ENCODE measurements around the gene ARRDC3.

ARRDC3 gene

DNA sequence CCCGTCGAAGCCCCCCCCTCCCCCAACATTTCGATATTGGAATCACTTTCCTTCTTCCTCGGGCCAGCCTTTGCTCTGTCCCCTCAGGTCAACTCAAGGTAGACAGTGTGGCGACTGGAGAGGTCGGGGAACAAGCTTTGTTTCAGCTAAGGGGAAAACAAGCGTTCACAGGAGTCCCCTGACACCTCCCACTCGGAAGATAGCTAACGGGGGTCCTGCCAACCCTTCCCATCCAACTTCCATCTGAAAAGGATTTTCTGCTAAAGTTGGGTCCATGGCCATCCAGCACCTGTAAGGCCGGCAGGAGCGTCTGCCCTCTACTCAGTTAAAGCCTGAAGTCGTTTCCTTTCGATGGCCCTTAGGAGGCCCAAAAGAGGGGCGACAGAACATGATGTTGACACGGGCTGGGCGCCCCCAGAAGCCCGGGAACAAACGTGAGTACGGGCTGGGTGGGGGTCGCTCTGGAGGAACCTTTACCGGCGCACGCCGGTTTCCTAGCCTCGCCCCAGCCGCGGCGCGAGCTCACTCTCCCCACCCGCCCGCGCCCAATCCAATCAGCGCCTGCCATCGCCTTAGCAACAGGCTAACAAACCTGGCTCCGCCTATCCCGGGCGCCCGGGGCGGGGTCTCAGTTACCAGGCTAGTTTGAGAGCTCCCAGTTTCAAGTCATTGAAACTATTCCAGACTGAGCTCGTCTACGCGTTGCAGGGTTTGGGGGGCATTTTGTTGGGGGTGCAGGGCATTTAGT, 2.5 kb downstream of the ARRDC3 start:
- peaks cover 10% of the 10 kb centered on the region for H3K4me1 ChIP-seq
- in situ Hi-C loops (cut with MboI; ENCODE audit: low sequenced_read_pairs), result loop anchor here (10.0 kb wide), 2 partner anchors 276 to 516 kb away; no protein-coding TSS in a partner anchor

DNA sequence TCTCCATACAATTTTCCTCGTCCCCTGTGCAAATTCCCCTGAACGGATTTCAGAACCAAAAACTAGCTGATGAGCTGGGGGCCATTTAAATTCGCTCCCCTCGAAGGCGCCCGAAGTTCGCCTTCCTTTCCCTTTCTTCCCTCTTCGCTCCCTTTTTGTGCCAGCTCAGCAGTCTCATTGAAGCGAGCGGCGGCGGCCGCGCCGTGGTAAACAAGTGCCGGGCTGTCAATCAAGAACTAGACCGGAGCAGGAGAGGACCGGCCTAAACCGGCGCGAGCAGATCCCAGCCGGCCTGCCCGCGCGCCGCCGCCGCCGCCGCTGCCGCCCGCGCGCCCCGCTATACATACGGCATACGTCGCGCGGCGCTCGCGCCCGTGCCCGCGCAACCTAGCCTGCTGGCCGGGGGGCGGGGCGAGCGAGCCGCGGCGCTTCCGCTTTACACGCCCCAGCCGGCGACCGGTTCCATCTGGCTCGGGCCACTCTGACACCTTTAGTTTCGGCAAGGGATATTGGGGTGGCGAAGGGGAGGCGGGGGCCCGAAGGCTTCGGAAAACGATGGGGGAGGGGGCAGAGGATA, 3.1 kb downstream of the ARRDC3 start:
- Histone ChIP-seq H3K27me3 (ENCODE audit: low read depth) (no peaks in the 10 kb centered on the region), H3K9me3 (no peaks in the 10 kb centered on the region)
- in situ Hi-C loops (cut with MboI; ENCODE audit: low sequenced_read_pairs), result loop anchor here (10.0 kb wide), 2 partner anchors 275 to 515 kb away; no protein-coding TSS in a partner anchor

More for the DNA sequence above, 2.5 kb downstream of the ARRDC3 start:
- no peaks in the 10 kb centered on the region for H3K9me3 ChIP-seq
- no peaks in the 10 kb centered on the region for H3K27me3 ChIP-seq (ENCODE audit: low read depth)
- H3K36me3 ChIP-seq (replicated peaks), result peaks cover 43% of the 10 kb centered on the region
- peak; percentile 95 to 99 for DNase-seq (ENCODE audit: low spot score in 2 of 2)
- H3K4me3 ChIP-seq, result peak overlapping the region; percentile 63

DNA sequence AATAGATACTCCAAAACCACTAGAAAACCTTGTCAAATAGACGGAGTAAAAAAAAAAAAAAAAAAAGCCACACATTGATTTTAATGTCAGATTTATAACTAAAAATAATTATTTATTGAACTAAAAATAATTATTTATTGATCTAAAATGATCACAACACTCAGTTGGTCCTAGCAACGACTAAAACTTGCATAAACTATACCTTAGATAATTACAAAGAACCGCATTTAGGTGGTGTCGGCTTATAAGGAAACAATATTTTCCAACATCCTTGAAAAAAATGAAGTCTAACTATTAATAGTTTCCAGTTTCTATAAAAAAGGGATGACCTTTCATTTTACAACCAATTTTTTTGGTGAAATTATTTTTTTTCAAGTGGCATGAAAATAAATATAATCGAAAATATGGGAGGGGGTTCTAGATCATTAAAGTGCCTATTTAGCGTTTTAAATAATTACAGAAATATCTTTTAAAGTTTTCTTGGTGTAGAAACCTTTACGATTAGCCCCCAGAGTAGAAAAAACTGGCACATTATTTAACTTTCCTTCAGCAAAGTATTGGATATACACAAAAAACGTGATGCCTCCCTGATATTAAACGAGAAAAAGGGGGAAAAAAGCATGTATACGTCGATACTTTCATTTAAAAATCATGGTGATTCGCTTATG, 3.7 kb downstream of the ARRDC3 start:
- H3K4me1 ChIP-seq, result peaks cover 7% of the 10 kb centered on the region
- peak overlapping the region; percentile 47 for H3K4me3 ChIP-seq
- in situ Hi-C loops (cut with MboI; ENCODE audit: low sequenced_read_pairs), result no loop called here
- no peaks in the 10 kb centered on the region for H3K27me3 ChIP-seq (ENCODE audit: low read depth)
- H3K36me3 ChIP-seq (replicated peaks), result peaks cover 55% of the 10 kb centered on the region
- no peak for DNase-seq (ENCODE audit: low spot score in 2 of 2)
- H3K9me3 ChIP-seq, result no peaks in the 10 kb centered on the region

More for the DNA sequence above, 3.1 kb downstream of the ARRDC3 start:
- DNase-seq (ENCODE audit: low spot score in 2 of 2), result peak; percentile 94 to 95
- peaks cover 10% of the 10 kb centered on the region for H3K4me1 ChIP-seq
- peak overlapping the region; percentile 63 for H3K4me3 ChIP-seq
- H3K36me3 ChIP-seq (replicated peaks), result peaks cover 49% of the 10 kb centered on the region

DNA sequence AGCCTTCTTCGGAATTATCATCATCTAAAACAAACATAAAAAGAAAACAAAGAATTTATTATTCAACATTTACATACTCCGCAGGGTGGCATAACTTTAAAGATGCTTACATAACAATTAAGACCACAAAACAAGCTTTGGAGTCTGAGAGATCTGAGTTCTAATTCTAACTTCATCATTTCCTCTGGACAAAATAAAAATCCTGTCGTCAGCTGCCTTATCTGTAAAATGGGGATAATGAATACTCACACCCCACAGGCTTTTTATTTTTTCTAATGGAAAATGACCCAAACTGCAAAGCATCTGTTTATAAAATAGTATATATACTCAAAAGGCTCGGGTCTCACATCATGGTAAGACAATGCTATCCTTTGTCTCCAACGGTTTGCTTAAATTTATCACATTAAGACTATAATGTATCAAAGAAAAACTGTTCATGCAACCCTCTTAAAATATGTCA, 4.3 kb downstream of the ARRDC3 start:
- no peak for DNase-seq (ENCODE audit: low spot score in 2 of 2)
- peaks cover 3% of the 10 kb centered on the region for H3K4me1 ChIP-seq
- peak overlapping the region; percentile 47 for H3K4me3 ChIP-seq

DNA sequence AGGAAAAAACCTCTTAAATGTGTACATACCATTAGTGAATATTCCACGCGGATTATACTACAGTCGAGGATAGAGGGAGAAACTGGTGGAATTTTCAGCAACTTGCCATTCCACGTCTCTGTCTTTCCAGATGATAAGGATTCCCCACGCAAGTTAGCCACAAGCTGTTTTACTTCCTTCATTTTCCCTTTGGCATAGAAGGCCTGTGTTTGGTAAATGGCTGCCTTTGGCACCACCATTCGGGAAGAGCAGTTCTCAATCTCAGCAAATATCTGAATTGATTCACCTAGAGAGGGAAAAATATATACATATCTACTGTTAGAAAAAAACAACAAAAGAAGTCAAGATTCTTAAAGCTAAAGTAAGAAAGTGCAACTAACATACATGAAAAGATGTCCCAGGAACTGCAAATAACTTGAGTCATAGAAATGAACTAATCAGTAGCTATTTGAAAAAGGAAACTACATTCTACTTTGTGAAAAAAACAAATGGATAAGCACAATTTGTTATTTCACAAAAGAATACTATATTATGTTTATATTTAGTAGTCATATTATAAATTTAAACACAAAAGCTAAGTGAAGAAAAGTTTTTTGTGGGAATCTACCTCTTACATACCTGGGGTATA, 8.1 kb downstream of the ARRDC3 start:
- Histone ChIP-seq H3K9me3 (no peaks in the 10 kb centered on the region), H3K36me3 (replicated peaks) (peaks cover 86% of the 10 kb centered on the region), H3K27me3 (ENCODE audit: low read depth) (no peaks in the 10 kb centered on the region), H3K4me3 (no peak overlapping the region), H3K4me1 (peaks cover 3% of the 10 kb centered on the region)
- no peak for DNase-seq (ENCODE audit: low spot score in 2 of 2)
- in situ Hi-C loops (cut with MboI; ENCODE audit: low sequenced_read_pairs), result no loop called here

More for the DNA sequence above, 4.3 kb downstream of the ARRDC3 start:
- peaks cover 60% of the 10 kb centered on the region for H3K36me3 ChIP-seq (replicated peaks)
- H3K9me3 ChIP-seq, result no peaks in the 10 kb centered on the region
- in situ Hi-C loops (cut with MboI; ENCODE audit: low sequenced_read_pairs), result no loop called here
- no peaks in the 10 kb centered on the region for H3K27me3 ChIP-seq (ENCODE audit: low read depth)

DNA sequence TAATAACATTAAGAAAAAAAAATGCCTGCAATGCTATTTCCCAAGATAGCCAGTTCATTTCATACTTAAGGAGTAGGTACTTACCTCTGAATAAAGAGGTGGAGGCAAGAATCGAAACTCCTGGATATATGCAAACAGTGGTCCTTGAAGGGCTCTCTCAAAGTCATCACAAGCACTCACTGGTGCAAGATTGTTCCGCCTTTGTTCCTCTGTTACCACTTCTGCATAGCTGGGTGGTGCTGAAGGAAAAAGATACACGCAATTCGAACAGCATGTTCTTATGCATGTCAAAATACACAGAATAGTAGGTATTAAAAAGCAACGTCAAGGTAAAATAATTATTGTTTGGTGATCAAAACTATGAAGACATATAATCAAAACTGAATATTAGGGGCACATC, 9.5 kb downstream of the ARRDC3 start:
- H3K4me1 ChIP-seq, result no peaks in the 10 kb centered on the region; the same call in none of the 2 replicates
- in situ Hi-C loops (cut with MboI; ENCODE audit: low sequenced_read_pairs), result no loop called here
- no peak for DNase-seq (ENCODE audit: low spot score in 2 of 2)
- peaks cover 94% of the 10 kb centered on the region for H3K36me3 ChIP-seq (replicated peaks)
- no peaks in the 10 kb centered on the region for H3K9me3 ChIP-seq
- no peak overlapping the region for H3K4me3 ChIP-seq
- H3K27me3 ChIP-seq (ENCODE audit: low read depth), result no peaks in the 10 kb centered on the region

DNA sequence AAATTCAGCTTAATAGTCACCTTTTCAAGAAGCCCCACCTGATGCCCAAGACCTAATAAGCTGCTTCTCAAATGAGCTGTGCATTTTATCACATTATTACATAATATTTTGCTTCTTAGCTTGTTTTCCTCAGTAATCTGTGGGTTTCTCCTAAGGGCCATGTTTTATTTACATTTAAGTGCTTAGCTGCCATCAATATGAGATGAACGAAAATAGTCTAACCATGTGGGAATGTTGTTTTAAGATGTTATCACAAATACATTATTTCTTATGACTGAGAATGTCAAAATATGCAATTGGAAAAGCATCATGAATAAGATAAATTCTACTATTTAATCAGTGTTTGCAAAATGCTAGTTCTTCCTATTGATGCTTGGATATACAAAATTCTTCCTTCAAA, 10.1 kb downstream of the ARRDC3 start:
- Histone ChIP-seq H3K27me3 (ENCODE audit: low read depth) (no peaks in the 10 kb centered on the region), H3K4me3 (no peak overlapping the region), H3K9me3 (no peaks in the 10 kb centered on the region), H3K4me1 (no peaks in the 10 kb centered on the region; the same call in none of the 2 replicates), H3K36me3 (replicated peaks) (peaks cover 98% of the 10 kb centered on the region)
- DNase-seq (ENCODE audit: low spot score in 2 of 2), result no peak
- in situ Hi-C loops (cut with MboI; ENCODE audit: low sequenced_read_pairs), result no loop called here

DNA sequence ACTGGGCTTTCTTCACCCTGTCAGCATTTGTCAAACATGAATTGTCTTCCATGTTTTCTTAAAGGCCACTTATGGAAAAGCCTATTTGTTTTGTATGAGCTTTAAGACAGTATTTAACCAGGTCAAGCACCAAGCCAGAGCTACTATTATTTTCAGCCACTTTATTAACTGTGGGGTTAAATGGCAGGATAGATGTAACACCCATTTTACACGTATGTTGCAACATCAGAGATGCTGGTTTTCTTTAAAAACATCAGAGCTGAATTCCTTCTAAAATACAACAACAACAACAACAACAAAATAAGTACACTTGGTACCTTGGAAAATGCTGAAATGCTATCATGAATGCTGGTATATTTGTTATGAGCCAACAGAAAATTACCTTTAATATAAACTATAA, 13.6 kb downstream of the ARRDC3 start:
- in situ Hi-C loops (cut with MboI; ENCODE audit: low sequenced_read_pairs), result loop anchor here (10.0 kb wide), 1 partner anchor 255 kb away; no protein-coding TSS in a partner anchor
- H3K36me3 ChIP-seq (replicated peaks), result peaks cover 72% of the 10 kb centered on the region
- no peaks in the 10 kb centered on the region; the same call in 1 of the 2 replicates for H3K4me1 ChIP-seq
- no peaks in the 10 kb centered on the region for H3K27me3 ChIP-seq (ENCODE audit: low read depth)
- DNase-seq (ENCODE audit: low spot score in 2 of 2), result no peak
- no peaks in the 10 kb centered on the region for H3K9me3 ChIP-seq
- no peak overlapping the region for H3K4me3 ChIP-seq

DNA sequence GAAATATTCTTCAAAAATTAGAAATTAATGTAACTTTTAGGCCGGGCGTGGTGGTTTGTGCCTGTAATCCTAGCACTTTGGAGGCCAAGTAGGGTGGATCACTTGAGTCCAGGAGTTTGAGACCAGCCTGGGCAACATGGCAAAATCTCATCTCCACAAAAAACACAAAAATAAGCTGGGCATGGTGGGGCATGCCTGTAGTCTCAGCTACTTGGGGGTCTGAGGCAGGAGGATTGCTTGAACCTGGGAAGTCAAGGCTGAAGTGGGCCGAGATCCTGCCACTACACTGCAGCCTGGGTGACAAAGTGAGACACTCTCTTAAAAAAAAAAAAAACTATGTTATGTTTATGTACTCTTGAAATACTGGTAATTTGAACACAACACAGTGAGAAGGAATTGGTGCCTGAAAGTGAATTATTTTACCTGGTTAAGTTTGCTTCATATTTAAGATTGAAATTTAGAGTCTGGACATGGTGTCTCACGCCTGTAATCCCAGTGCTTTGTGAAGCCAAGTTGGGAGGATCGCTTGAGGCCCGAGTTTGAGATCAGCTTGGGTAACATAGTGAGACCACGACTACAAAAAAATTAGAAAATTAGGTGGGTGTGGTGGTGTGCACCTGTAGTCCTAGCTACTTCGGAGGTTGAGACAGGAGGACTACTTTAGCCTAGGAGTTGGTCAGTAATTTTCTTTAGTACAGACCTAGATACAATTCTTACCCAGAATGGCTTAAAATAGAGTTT, 15.0 kb downstream of the ARRDC3 start:
- H3K27me3 ChIP-seq (ENCODE audit: low read depth), result no peaks in the 10 kb centered on the region
- in situ Hi-C loops (cut with MboI; ENCODE audit: low sequenced_read_pairs), result loop anchor here (10.0 kb wide), 1 partner anchor 253 kb away; no protein-coding TSS in a partner anchor
- no peak for DNase-seq (ENCODE audit: low spot score in 2 of 2)
- H3K9me3 ChIP-seq, result no peaks in the 10 kb centered on the region
- H3K4me3 ChIP-seq, result no peak overlapping the region
- H3K36me3 ChIP-seq (replicated peaks), result peaks cover 60% of the 10 kb centered on the region
- H3K4me1 ChIP-seq, result no peaks in the 10 kb centered on the region; the same call in 1 of the 2 replicates

DNA sequence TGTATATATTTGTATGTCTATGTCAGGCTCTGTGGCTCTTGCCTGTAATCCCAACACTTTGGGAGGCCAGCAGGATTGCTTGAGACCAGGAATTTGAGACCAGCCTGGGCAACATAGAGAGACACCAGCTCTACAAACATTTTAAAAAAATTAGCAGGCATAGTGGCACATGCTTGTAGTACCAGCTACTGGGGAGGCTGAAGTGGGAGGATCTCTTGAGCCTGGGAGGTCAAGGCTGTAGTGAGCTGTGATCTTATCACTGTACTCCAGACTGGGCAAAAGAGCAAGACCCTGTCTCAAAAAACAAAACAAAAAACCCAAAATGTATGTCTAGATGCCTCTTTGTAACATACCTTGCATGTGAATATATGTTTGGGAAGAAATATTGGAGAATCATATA, 15.8 kb downstream of the ARRDC3 start:
- H3K27me3 ChIP-seq (ENCODE audit: low read depth), result no peaks in the 10 kb centered on the region
- H3K4me3 ChIP-seq, result no peak overlapping the region
- peaks cover 52% of the 10 kb centered on the region for H3K36me3 ChIP-seq (replicated peaks)
- in situ Hi-C loops (cut with MboI; ENCODE audit: low sequenced_read_pairs), result loop anchor here (10.0 kb wide), 1 partner anchor 253 kb away; no protein-coding TSS in a partner anchor
- H3K9me3 ChIP-seq, result no peaks in the 10 kb centered on the region
- no peaks in the 10 kb centered on the region for H3K4me1 ChIP-seq
- no peak for DNase-seq (ENCODE audit: low spot score in 2 of 2)

DNA sequence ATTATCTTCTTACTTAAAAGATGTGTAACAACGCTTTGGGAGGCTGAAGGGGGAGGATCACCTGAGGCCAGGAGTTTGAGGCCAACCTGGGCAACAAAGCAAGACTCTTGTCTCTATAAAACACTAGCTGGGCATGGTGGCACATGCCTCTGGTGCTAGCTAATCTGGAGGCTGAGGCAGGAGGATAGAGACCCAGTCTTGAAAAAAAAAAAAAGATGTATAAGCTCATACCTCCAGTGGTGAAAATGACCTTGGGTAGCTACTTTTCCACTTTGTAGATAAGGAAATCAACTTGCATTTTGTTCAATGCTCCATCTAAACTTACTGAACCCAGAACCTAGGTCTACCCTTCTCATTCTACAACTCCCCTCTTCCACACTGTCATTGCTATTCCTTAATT, 16.6 kb downstream of the ARRDC3 start:
- in situ Hi-C loops (cut with MboI; ENCODE audit: low sequenced_read_pairs), result loop anchor here (10.0 kb wide), 1 partner anchor 252 kb away; no protein-coding TSS in a partner anchor
- H3K27me3 ChIP-seq (ENCODE audit: low read depth), result no peaks in the 10 kb centered on the region
- H3K36me3 ChIP-seq (replicated peaks), result peaks cover 45% of the 10 kb centered on the region
- no peaks in the 10 kb centered on the region for H3K4me1 ChIP-seq
- H3K4me3 ChIP-seq, result no peak overlapping the region
- no peak for DNase-seq (ENCODE audit: low spot score in 2 of 2)
- no peaks in the 10 kb centered on the region for H3K9me3 ChIP-seq

DNA sequence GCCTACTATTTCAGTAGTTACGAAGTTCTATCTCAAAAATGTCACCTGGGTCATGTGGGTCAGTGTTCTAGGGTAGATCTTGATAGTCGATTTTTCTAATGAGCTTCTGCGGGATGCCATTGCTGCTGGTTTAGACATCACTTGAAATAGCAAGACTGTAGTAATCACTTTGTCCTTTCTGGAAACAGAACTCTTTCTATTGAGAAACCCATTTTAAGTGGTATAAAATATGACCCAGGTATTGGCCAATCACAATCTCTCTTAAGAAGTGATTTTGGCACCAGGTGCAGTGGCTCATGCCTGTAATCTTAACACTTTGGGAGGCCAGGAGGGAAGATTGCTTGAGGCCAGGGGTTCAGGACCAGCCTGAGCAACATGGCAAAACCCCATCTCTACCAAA, 17.6 kb downstream of the ARRDC3 start:
- DNase-seq (ENCODE audit: low spot score in 2 of 2), result no peak
- Histone ChIP-seq H3K9me3 (no peaks in the 10 kb centered on the region), H3K4me3 (no peak overlapping the region), H3K36me3 (replicated peaks) (peaks cover 34% of the 10 kb centered on the region), H3K4me1 (no peaks in the 10 kb centered on the region), H3K27me3 (ENCODE audit: low read depth) (no peaks in the 10 kb centered on the region)
- in situ Hi-C loops (cut with MboI; ENCODE audit: low sequenced_read_pairs), result loop anchor here (10.0 kb wide), 1 partner anchor 251 kb away; no protein-coding TSS in a partner anchor

DNA sequence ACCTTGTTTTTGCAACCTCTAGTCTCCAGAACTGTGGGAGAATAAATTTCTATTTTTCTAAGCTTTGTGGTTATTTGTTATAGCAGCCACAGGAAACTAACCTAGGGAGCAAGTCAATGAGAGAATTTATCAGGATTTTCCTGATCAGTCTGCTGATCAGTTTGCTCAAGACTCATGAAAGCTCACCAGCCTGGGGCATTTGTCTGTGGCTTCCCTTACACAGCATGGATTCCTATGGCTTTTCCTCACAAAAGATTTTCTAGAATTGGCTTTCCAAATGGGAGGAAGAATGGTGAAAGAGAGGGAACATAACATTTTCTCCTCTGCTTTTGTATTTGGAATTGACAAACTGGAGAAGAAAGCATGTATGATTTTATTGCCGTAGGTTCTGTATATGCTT, 20.2 kb downstream of the ARRDC3 start:
- no peaks in the 10 kb centered on the region for H3K27me3 ChIP-seq (ENCODE audit: low read depth)
- no peaks in the 10 kb centered on the region for H3K9me3 ChIP-seq
- in situ Hi-C loops (cut with MboI; ENCODE audit: low sequenced_read_pairs), result loop anchor here (10.0 kb wide), 1 partner anchor 248 kb away; no protein-coding TSS in a partner anchor
- H3K4me1 ChIP-seq, result peaks cover 4% of the 10 kb centered on the region; the same call in 1 of the 2 replicates
- no peak for DNase-seq (ENCODE audit: low spot score in 2 of 2)
- H3K36me3 ChIP-seq (replicated peaks), result peaks cover 8% of the 10 kb centered on the region
- H3K4me3 ChIP-seq, result no peak overlapping the region
